HepG2 (cell line): ENCODE results near the gene ATP1A2. TPM values are rescaled to one million over a fixed set of nuclear protein-coding genes. Genes with fewer than 3 reads are reported as not detected.

Experiments
- ATAC-seq: fragments of 200-7000 bp; cut with Tn5 transposase; 3 replicates; pipeline ENCODE4 v1.9.1; 2020; ENCODE audit warnings: mild to moderate bottlenecking, moderate library complexity
- BruUV-seq: library from RNA; stranded (reverse); fragments of 400-500 nt; replicated peaks from 2 replicates; lab custom pipeline; 2021; lab: Mats Ljungman, UMichigan
- CTCF ChIA-PET: fragments of 300-600 bp; formaldehyde crosslinking; extraction: SDS; loops from one replicate; lab custom pipeline; 2021; ENCODE audit warnings: low total read pairs, inconsistent platforms, low intra/inter-chr PET ratio; lab: Yijun Ruan, JAX
- POLR2A ChIA-PET: fragments of 350-600 bp; sonication (Branson Sonifier 250); formaldehyde crosslinking; loops from one replicate; lab custom pipeline; 2020; ENCODE audit warnings: antibody characterized with exemption, inconsistent platforms; lab: Yijun Ruan, JAX
- DNase-seq: peaks from one replicate; pipeline ENCODE4 v3.0.0-alpha.2; 2015; ENCODE audit warnings: low spot score
- FAIRE-seq: peaks from 3 replicates; lab custom pipeline; 2011; peaks lifted over from hg19 to GRCh38; lab: Jason Lieb, UNC
- H2AFZ ChIP-seq: one replicate; pipeline ENCODE4 v1.6.1; 2011; ENCODE audit warnings: low read length, inconsistent platforms
- H3K27ac ChIP-seq: fragments of 300-600 bp; 3 replicates; pipeline ENCODE4 v1.8.0; 2011; ENCODE audit warnings: mixed run types, mild to moderate bottlenecking, mixed read lengths, low read length, inconsistent platforms; ENCODE audit not compliant: insufficient read depth; ENCODE audit errors: extremely low read length
- H3K27me3 ChIP-seq, 2 experiments: fragments of 200-600 bp in 1 of 2; 2 replicates in 1 of 2; 3 replicates in 1 of 2; pipeline versions ENCODE4 v1.6.0 to v1.8.0; 2011; ENCODE audit warnings: low read length in 2 of 2, mild to moderate bottlenecking in 2 of 2, moderate library complexity in 2 of 2, inconsistent platforms in 1 of 2; ENCODE audit not compliant: insufficient read depth in 2 of 2, control insufficient read depth in 1 of 2
- H3K36me3 ChIP-seq, 2 experiments: fragments of 200-600 bp in 1 of 2; replicated peaks in 1 of 2; 2 replicates in 1 of 2; 3 replicates in 1 of 2; pipeline versions ENCODE4 v1.5.1 to v1.8.0; 2011; ENCODE audit warnings: low read length in 2 of 2, inconsistent platforms in 1 of 2; ENCODE audit not compliant: insufficient read depth in 2 of 2, control insufficient read depth in 1 of 2
- H3K4me1 ChIP-seq: 2 replicates; pipeline ENCODE4 v1.5.1; 2012; ENCODE audit warnings: low read length, inconsistent platforms; ENCODE audit not compliant: insufficient read depth
- H3K4me2 ChIP-seq: 2 replicates; pipeline ENCODE4 v1.6.0; 2011; ENCODE audit warnings: low read depth, low read length, inconsistent platforms
- H3K4me3 ChIP-seq, 3 experiments: fragments of 200-600 bp in 1 of 3; sonication (generic), shearing (Covaris generic) in 1 of 3; replicated peaks in 1 of 3; 2 replicates each; pipeline ENCODE4 v1.5.1; 2011 to 2016; ENCODE audit warnings: low read length in 3 of 3, inconsistent platforms in 2 of 3, low read depth in 2 of 3, mild to moderate bottlenecking in 2 of 3, control low read depth in 1 of 3, mixed read lengths in 1 of 3; ENCODE audit not compliant: insufficient read depth in 1 of 3
- H3K79me2 ChIP-seq: one replicate; pipeline ENCODE4 v1.6.1; 2011; ENCODE audit warnings: low read length, inconsistent platforms; ENCODE audit not compliant: insufficient read depth
- H3K9ac ChIP-seq: 2 replicates; pipeline ENCODE4 v1.6.0; 2011; ENCODE audit warnings: mild to moderate bottlenecking, low read depth, low read length, inconsistent platforms; ENCODE audit not compliant: insufficient read depth
- H3K9me3 ChIP-seq: 2 replicates; pipeline ENCODE4 v1.5.1; 2012; ENCODE audit warnings: mild to moderate bottlenecking, low read length
- H4K20me1 ChIP-seq: 2 replicates; pipeline ENCODE4 v1.6.0; 2011; ENCODE audit warnings: inconsistent platforms, mild to moderate bottlenecking, low read length, moderate library complexity; ENCODE audit not compliant: insufficient read depth
- CBX1 ChIP-seq: IDR thresholded peaks from one replicate; pipeline ENCODE4 v1.6.1; 2016; ENCODE audit warnings: antibody characterized with exemption, low read depth
- MAFG ChIP-seq: sonication (generic); formaldehyde crosslinking; IDR thresholded peaks from 2 replicates; pipeline ENCODE4 v1.5.1; 2020; ENCODE audit warnings: mild to moderate bottlenecking, missing genetic modification reagents
- POLR2AphosphoS2 ChIP-seq: IDR thresholded peaks from 2 replicates; pipeline ENCODE4 v1.6.1; 2011; ENCODE audit warnings: low read depth, low read length, improper control_type of control experiment
- RORA ChIP-seq: sonication (generic); formaldehyde crosslinking; IDR thresholded peaks from 2 replicates; pipeline ENCODE4 v1.5.0; 2020; ENCODE audit warnings: mild to moderate bottlenecking, missing genetic modification reagents, moderate library complexity
- SOX13 ChIP-seq, 3 experiments: fragments of 450-650 bp in 1 of 3; sonication (generic) in 1 of 3; formaldehyde crosslinking in 1 of 3; IDR thresholded peaks in 2 of 3; conservative IDR thresholded peaks in 1 of 3; 2 replicates each; pipeline versions ENCODE4 v1.5.0 to v1.6.1; 2016 to 2020; ENCODE audit warnings: antibody characterized with exemption in 1 of 3, mild to moderate bottlenecking in 1 of 3, missing compliant biosample characterization in 1 of 3, missing genetic modification reagents in 1 of 3, moderate library complexity in 1 of 3
- SRF ChIP-seq: IDR thresholded peaks from 2 replicates; pipeline ENCODE4 v1.6.1; 2011; ENCODE audit warnings: mild to moderate bottlenecking, low read depth, low read length, moderate library complexity
- TSC22D2 ChIP-seq: sonication (generic); formaldehyde crosslinking; IDR thresholded peaks from 2 replicates; pipeline ENCODE4 v1.5.1; 2020; ENCODE audit warnings: missing genetic modification reagents, mild to moderate bottlenecking, borderline replicate concordance
- ZNF20 ChIP-seq: sonication (generic); formaldehyde crosslinking; IDR thresholded peaks from 2 replicates; pipeline ENCODE4 v1.4.0; 2020; ENCODE audit warnings: mild to moderate bottlenecking, moderate library complexity, missing genetic modification reagents
- ZNF282 ChIP-seq: fragments of 450-650 bp; IDR thresholded peaks from 2 replicates; pipeline ENCODE4 v1.6.1; 2018; ENCODE audit not compliant: partially characterized antibody
- ZNF335 ChIP-seq: sonication (generic); formaldehyde crosslinking; IDR thresholded peaks from 2 replicates; pipeline ENCODE4 v1.4.0; 2020; ENCODE audit warnings: missing genetic modification reagents
- ZNF674 ChIP-seq: sonication (generic); formaldehyde crosslinking; IDR thresholded peaks from 2 replicates; pipeline ENCODE4 v1.5.0; 2020; ENCODE audit warnings: low read depth, mild to moderate bottlenecking, missing genetic modification reagents
- ZNF883 ChIP-seq: sonication (generic); formaldehyde crosslinking; IDR thresholded peaks from 2 replicates; pipeline ENCODE4 v1.5.1; 2020; ENCODE audit warnings: mild to moderate bottlenecking, missing genetic modification reagents; ENCODE audit errors: not compliant biosample characterization
- WGBS: methylation state at CpG from one replicate; pipeline ENCODE4 v1.1.6; 2017; ENCODE audit warnings: low lambda C conversion rate; 5-methylcytosine and 5-hydroxymethylcytosine counted together
- in situ Hi-C: cut with HindIII; loops from 2 replicates; pipeline ENCODE4 v1.10.0; 2017; ENCODE audit warnings: low pct_unique_long_range_greater_than_20kb; ENCODE audit not compliant: extremely low pct_ligation_motif_present
- intact Hi-C: fragments of 100-400 bp; cut with micrococcal nuclease; formaldehyde crosslinking; loops from one replicate; pipeline ENCODE4 v1.10.0; 2022; ENCODE audit not compliant: unreplicated experiment
- polyA plus RNA-seq, 8 experiments: library from polyadenylated mRNA; depleted of rRNA in 3 of 8; stranded (reverse) in 7 of 8; unstranded in 1 of 8; fragments of >200 nt; fragmentation: Illumina TruSeq in 4 of 8; extraction: Trizol in 4 of 8; gene quantifications; 2 replicates each; pipeline versions ENCODE4 v1.2.1 to v1.2.3, GENCODE V29; 2011 to 2016; ENCODE audit warnings: low read depth in 4 of 8, missing spikeins in 1 of 8, mixed read lengths in 1 of 8; ENCODE audit not compliant: insufficient read depth in 1 of 8
- total RNA-seq, 5 experiments: library from RNA; depleted of rRNA; stranded (reverse); fragments of >200 nt; fragmentation: Illumina TruSeq; extraction: Trizol; gene quantifications; 2 replicates each; pipeline ENCODE4 v1.2.3, GENCODE V29; 2016; ENCODE audit warnings: low read depth in 1 of 5
- TF ChIP-seq, protein P1 (sequence below): IDR thresholded peaks from 2 replicates; pipeline ENCODE4 v1.6.1; 2012; ENCODE audit warnings: low read depth, low read length, improper control_type of control experiment
- TF ChIP-seq, protein P2 (sequence below): IDR thresholded peaks from 2 replicates; pipeline ENCODE4 v1.6.1; 2016; ENCODE audit warnings: missing compliant biosample characterization, missing genetic modification reagents, borderline replicate concordance
- TF ChIP-seq, protein P3 (sequence below): IDR thresholded peaks from 2 replicates; pipeline ENCODE4 v1.6.1; 2016; ENCODE audit warnings: missing compliant biosample characterization, missing genetic modification reagents, borderline replicate concordance

ATP1A2 gene
- total and polyA plus RNA-seq, 2 of the 13 experiments (the other 11 are each of a cell fraction or from before 2014, with no cell fraction given), result 0.16 TPM; not detected in 1

DNA sequence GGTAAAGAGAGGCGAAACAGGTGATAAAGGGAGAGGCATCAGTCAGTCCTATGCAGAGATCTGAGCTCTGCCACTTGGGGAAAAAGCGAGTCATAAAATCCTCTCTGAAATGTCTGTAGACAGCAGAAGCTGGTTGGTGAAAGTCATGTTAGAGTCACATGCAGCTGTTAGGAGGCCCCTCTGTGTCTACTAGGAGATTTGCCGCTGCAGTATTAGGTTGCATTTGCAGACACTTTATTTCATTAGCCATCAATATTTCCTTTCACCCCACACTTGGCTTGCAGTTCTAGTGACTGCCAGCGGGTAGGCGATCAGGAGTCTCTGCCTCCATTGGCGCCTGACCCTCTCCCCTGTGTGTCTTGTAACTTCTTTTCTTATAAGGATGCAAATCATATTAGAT, 52.0 kb downstream of the ATP1A2 start:
- no peak for TF ChIP-seq ZNF282
- TF ChIP-seq, protein P1, sequence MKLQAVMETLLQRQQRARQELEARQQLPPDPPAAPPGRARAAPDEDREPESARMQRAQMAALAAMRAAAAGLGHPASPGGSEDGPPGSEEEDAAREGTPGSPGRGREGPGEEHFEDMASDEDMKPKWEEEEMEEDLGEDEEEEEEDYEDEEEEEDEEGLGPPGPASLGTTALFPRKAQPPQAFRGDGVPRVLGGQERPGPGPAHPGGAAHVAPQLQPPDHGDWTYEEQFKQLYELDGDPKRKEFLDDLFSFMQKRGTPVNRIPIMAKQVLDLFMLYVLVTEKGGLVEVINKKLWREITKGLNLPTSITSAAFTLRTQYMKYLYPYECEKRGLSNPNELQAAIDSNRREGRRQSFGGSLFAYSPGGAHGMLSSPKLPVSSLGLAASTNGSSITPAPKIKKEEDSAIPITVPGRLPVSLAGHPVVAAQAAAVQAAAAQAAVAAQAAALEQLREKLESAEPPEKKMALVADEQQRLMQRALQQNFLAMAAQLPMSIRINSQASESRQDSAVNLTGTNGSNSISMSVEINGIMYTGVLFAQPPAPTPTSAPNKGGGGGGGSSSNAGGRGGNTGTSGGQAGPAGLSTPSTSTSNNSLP, result no peak
- TF ChIP-seq, protein P2, sequence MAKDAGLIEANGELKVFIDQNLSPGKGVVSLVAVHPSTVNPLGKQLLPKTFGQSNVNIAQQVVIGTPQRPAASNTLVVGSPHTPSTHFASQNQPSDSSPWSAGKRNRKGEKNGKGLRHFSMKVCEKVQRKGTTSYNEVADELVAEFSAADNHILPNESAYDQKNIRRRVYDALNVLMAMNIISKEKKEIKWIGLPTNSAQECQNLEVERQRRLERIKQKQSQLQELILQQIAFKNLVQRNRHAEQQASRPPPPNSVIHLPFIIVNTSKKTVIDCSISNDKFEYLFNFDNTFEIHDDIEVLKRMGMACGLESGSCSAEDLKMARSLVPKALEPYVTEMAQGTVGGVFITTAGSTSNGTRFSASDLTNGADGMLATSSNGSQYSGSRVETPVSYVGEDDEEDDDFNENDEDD, result no peak
- H3K9me3 ChIP-seq, result no peaks in the 10 kb centered on the region
- H3K36me3 ChIP-seq, result no peaks in the 10 kb centered on the region
- no peak overlapping the region for H2AFZ ChIP-seq
- ATAC-seq, result no peak
- ChIA-PET POLR2A (no interaction called here), CTCF (no interaction called here)
- 57% methylated on average over 6 of the region's 6 CpGs for WGBS
- FAIRE-seq, result no peak
- intact Hi-C loops (no loop called here), in situ Hi-C loops (no loop called here)
- no peak overlapping the region for H3K4me2 ChIP-seq
- peaks cover 27% of the 10 kb centered on the region for H3K4me1 ChIP-seq
- no TSS peak for BruUV-seq
- no peak overlapping the region for H3K27ac ChIP-seq
- H3K79me2 ChIP-seq, result no peaks in the 10 kb centered on the region
- H3K27me3 ChIP-seq, result peaks cover 0 to 27% of the 10 kb centered on the region in 2 experiments; a peak in 3 of 5 replicates
- H3K9ac ChIP-seq, result no peak overlapping the region
- no peak overlapping the region for H3K4me3 ChIP-seq
- no peak for DNase-seq
- H4K20me1 ChIP-seq, result no peaks in the 10 kb centered on the region

DNA sequence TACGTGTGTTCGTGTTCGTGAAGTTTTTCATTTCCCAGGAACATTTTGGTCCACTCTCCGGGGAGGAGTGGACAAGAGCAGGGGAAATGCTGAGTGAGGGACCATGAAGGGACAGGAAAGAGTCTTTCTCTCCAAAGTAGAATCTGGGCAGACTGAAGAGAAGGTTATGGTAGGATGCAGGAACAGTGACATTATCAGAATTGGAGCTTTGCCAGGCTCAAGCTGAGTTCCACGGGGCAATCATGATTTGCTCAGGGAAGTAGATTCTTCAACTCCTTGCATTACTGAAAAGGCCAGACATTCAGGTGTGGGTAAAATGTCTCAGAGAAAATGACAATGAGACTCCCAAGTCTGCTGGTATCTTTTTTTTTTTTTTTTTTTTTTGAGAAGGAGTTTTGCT, 52.5 kb downstream of the ATP1A2 start:
- FAIRE-seq, result no peak
- Histone ChIP-seq H3K27ac (no peak overlapping the region), H3K27me3 (peaks cover 0 to 31% of the 10 kb centered on the region in 2 experiments; a peak in 3 of 5 replicates), H4K20me1 (no peaks in the 10 kb centered on the region), H3K4me3 (no peak overlapping the region), H3K9ac (no peak overlapping the region), H3K4me1 (peaks cover 23% of the 10 kb centered on the region), H3K4me2 (no peak overlapping the region), H2AFZ (no peak overlapping the region), H3K36me3 (no peaks in the 10 kb centered on the region), H3K79me2 (no peaks in the 10 kb centered on the region), H3K9me3 (no peaks in the 10 kb centered on the region)
- 72% methylated on average over 5 of the region's 5 CpGs for WGBS
- no peak for DNase-seq
- ATAC-seq, result no peak
- in situ Hi-C loops, result no loop called here
- ChIA-PET POLR2A (no interaction called here), CTCF (no interaction called here)
- no TSS peak for BruUV-seq
- intact Hi-C loops, result no loop called here
- no peak for TF ChIP-seq SOX13 (IDR thresholded peaks at IDR 0.05)
- no peak for TF ChIP-seq SOX13 (CRISPR knock-in tag; conservative IDR thresholded peaks at IDR 0.05 in 1 of 2, IDR thresholded peaks at IDR 0.05 in 1 of 2)
- no peak for TF ChIP-seq ZNF335 (CRISPR knock-in tag)
- TF ChIP-seq ZNF883 (CRISPR knock-in tag), result no peak
- TF ChIP-seq CBX1, result no peak
- TF ChIP-seq POLR2AphosphoS2, result no peak
- no peak for TF ChIP-seq TSC22D2
- no peak for TF ChIP-seq SRF
- TF ChIP-seq, protein P3, sequence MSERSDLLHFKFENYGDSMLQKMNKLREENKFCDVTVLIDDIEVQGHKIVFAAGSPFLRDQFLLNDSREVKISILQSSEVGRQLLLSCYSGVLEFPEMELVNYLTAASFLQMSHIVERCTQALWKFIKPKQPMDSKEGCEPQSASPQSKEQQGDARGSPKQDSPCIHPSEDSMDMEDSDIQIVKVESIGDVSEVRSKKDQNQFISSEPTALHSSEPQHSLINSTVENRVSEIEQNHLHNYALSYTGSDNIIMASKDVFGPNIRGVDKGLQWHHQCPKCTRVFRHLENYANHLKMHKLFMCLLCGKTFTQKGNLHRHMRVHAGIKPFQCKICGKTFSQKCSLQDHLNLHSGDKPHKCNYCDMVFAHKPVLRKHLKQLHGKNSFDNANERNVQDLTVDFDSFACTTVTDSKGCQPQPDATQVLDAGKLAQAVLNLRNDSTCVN (CRISPR knock-in tag), result no peak
- no peak for TF ChIP-seq ZNF674 (CRISPR knock-in tag)
- TF ChIP-seq ZNF20 (CRISPR knock-in tag), result no peak
- TF ChIP-seq RORA (CRISPR knock-in tag), result no peak
- TF ChIP-seq MAFG (CRISPR knock-in tag), result no peak
